ENCODE results near the gene LRIT3.

The LRIT3 gene, protein sequence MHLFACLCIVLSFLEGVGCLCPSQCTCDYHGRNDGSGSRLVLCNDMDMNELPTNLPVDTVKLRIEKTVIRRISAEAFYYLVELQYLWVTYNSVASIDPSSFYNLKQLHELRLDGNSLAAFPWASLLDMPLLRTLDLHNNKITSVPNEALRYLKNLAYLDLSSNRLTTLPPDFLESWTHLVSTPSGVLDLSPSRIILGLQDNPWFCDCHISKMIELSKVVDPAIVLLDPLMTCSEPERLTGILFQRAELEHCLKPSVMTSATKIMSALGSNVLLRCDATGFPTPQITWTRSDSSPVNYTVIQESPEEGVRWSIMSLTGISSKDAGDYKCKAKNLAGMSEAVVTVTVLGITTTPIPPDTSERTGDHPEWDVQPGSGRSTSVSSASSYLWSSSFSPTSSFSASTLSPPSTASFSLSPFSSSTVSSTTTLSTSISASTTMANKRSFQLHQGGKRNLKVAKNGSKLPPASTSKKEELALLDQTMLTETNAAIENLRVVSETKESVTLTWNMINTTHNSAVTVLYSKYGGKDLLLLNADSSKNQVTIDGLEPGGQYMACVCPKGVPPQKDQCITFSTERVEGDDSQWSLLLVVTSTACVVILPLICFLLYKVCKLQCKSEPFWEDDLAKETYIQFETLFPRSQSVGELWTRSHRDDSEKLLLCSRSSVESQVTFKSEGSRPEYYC

DNA sequence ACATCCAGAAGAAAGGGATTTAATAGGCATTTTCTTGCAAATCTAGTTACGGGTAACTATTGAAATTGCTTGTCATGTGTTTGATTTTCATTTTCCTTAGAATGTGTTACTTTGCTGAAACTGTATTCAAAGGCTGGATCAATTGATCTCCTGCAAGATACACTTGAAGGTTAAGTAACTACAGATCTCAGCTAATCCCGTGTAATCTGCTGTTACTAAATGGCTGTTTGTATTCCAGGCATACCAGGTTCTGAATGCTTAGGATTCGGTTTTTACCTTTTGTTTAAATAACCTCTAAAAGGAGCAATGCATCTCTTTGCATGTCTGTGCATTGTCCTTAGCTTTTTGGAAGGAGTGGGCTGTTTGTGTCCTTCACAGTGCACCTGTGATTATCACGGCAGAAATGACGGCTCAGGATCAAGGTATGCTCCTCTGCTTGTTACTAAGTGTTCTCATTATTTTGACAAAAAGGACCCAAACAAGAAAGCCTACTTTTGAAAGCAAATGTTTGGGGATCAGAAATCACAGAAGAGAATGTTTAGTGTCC, at the start of gene LRIT3:
LRIT3 (plus strand) TSS at position 212 of the 547 bp plus-strand sequence; CDS start at position 307, 95 bp downstream.
- DNase-seq, result no peak

DNA sequence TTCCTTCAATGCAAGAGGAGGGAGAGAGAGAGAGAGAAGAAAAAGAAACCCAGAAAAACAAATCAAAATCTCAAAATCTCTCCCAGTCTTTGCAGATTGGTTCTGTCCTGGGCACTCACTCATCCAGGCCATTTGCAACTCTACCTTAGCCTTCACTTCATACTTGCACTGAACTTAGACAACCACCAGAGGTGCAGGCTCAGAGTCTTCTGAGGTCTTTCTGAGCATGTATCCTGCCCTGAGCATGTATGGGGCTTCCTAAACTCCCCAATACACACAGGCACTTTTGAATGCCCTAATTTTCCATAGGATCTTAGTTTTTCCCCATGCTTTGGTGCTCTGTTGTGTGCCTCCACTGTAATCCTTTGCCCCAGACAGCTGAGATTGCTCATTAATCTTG, 49.0 kb upstream of the LRIT3 start:
- no peak for DNase-seq

DNA sequence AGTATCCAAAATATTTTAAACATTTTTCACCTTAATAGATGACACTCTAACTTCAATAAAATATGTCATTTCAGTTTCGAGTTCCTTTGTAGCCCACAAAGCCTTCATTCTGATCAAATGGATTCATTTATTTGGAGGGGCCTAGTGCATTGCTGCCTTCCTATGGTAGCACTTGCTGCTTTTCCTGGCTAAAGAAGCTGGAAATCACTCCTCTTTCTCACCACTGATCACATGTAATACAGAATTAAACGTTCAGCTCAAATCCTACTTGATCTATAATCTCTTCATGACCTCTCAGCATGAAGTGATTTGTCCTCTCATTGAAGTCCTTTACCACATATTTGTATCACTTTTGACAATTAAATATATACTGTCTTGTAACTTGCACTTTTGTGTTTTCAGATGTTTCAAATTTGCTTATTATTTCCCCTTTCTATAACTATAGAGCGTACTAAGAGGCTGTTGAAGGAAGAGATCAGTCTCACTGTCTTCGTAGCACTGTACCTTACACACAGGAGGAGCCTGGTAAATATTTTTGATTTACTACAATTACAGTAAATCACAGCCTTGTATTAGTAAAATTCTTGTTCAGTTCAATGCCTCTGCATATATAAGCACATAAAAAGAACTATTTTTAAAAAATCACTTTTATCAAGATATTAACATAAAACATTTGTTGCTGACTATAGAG, 46.7 kb upstream of the LRIT3 start:
- DNase-seq, result no peak

DNA sequence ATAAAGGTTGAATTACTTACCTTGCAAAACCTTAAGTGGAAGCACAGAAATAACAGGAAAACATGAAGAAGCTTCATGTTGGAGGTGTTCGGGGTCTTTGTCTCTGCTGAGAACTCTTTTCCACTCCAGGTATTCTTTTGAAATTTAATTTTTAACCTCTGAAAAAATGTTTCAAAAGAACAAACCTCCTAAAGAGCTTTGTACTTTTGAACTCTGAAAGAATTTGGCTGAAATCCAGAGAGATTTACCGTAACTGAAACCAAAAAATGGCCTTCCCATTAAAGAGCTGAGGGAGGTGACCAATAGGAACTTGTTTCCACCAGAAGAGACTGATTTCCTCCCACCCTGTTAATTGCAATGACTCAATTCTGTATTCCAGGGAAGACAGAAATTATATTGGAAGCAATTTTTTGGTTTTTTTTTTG, 46.0 kb upstream of the LRIT3 start, which contains the start of gene CFI:
CFI (minus strand) TSS at position 105 of the 425 bp plus-strand sequence; CDS start at position 77, 28 bp downstream.
- no peak for DNase-seq

DNA sequence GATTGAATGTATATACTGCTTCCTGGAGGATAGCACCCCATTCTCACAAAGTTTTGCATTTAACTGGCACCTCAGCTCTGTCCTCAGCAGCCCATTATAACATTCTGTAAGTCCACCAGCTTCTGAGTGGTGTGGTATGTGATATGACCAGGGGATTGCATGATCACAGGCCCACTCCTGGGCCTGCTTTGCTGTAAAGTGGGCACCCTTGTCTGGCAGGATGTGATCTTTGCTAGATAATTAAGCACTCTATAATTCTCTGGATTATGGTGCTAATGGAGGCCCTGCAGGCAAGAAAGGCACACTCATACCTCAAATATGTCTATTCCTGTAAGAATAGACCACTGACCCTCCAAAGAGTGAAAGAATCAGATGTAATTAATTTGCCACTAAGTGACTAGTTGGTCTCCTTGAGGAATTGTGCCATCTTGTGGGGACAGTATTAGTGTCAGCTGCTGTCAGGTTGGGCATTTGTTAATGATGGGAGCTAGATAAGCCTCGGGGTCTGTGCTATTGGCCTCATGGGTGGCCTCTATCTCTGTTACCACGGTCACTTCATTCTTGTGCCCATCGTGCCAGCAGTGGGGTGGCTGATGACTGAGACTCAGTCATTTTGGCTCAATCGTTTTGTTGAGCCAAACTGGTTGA, 43.9 kb upstream of the LRIT3 start:
- DNase-seq, result peak; percentile 4

DNA sequence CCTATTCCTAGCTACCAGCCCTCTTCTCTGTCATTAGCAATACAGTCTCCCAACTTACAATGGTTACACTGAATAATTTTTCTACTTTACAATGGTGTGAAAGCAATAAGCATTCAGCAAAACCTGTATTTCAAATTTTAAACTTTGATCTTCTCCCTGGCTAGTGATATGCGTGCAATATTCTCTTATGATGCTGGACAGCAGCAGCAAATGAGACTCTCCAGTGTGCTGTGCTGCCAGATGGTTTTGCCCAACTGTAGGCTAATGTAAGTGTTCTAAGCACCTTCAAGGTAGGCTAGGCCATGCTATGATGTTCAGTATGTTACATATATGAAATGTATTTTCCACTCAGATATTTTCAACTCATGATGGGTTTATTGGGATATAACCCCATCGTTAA, 38.3 kb upstream of the LRIT3 start:
- no peak for DNase-seq

DNA sequence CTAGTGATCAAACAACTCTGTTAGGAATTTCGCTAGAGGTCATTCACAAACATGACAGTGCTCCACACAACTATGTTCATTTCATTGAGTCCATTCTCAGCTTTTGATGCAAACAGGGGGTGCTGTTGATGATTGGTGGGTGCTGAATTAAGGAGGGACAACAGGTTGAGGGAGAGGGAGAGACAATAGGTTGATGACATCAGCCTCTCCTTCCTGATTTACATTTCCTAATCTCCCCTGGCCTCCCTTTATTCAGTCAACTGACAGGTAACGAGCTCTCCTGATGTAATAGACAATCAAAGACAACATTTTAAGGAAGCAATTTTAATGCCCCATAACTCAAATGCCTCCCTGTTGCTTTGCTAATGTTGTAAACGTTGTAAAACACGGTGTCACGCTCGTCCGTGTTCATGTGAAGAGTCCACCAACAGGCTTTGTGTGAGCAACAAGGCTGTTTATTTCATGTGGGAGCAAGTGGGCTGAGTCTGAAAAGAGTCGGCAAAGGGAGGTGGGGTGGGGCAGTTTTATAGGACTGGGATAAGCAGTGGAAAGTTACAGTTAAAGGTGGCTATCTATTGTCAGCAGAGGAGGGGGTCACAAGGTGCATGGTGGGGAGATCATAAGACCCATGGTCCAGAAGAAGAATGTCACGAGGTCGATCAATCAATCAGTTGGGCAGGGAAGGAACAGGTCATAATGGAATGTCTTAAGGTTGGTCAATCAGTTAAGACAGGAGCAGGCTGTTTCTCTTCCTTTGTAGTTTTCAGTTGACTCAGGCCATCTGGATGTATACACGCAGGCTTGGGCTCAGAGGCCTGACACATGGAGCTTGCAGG, 37.1 kb upstream of the LRIT3 start:
- DNase-seq, result no peak

DNA sequence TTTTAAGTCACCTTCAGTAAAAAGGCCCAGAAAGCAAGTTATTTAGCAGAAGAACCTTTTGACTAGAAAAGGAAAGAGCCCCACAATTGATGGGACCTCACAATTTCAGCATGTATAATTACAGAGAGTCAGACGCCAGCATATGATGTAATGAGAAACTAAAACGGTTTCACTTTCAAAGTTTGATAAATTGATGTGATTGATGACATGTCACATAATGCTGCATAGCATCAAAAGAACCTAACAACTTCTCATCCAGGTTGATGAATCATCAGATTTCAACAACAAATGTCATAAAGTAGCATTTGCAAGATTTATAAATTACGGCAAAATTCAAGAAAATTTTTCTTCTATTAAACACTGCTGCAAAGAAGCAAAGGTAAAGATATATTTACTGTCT, 36.2 kb upstream of the LRIT3 start:
- no peak for DNase-seq

DNA sequence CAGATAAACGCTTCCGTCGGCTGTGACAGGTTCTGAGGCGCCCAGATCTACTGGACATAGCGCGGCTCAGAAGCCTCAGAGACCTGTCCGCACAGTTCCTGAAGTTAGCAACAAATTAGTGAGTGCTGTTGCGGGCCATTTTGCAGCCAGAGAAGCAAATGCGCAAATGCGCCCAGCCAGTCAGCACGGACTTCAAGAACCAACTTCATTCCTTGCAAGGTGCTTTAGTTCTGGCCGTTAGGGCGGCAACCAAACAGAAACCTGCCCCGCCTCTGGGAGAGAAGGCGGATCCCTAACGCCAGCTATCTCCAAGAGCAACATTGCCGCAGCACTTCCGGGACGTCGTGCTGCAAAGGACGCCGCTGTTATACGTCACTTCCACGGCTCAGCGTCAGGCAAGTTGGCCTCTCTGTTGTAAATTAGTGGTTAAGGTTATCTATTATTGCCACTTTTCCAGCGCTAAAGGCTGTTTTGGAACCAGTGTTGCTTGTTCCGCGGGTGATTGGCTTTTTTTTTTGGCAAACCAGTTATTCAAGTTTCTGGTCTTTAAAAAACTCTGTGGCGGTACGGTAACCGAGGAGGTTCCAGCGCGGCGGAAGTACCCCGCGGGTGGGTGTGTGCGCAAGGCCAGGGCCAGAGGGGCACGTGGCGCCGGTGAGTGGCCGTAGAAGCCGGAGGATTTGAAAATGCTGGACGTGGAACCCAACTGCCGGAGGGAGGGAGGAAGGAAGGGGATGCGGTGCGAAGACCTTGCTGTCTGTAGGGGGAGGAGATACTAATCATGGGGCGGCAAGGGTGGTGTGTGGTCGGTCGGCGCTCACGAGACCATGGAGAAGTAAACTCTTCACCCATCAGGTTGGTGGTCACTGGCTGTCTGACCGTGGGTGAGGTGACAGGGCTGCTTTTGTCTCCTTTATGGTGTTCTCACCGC, 32.5 kb upstream of the LRIT3 start, which contains the start of gene GAR1:
GAR1 (plus strand) TSS at position 612 of the 931 bp plus-strand sequence. CDS start 403 bp downstream, outside the sequence.
- peak; percentile 59 for DNase-seq

DNA sequence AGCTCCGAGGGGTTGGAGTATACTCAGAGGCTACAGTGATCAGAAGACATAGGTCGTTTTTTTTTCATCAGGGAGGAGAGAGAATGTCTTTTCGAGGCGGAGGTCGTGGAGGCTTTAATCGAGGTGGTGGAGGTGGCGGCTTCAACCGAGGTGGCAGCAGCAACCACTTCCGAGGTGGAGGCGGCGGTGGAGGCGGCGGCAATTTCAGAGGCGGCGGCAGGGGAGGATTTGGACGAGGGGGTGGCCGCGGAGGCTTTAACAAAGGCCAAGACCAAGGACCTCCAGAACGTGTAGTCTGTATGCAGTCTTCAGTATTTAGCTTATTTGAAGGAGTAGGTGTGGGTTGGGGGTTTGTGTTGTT, 31.8 kb upstream of the LRIT3 start:
- no peak for DNase-seq

DNA sequence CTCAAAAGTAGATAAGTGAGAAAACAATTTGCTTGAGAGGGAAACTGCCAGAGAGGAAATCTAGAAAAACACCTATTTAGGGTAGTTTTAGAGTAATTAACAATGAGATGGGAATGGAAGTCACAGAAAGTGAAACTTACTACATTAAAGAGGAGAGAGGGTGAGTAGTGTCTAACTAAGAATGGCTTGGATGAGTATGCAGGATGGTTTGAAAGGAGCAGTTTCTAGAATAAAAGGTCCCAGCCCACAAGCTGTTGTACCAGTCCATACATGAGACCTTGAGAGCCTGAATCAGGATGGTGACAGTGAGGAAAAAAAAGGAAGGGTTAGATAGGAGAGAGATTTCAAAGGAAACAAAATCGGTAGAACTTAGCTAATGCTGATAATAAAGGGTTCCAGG, 31.0 kb upstream of the LRIT3 start:
- DNase-seq, result no peak

DNA sequence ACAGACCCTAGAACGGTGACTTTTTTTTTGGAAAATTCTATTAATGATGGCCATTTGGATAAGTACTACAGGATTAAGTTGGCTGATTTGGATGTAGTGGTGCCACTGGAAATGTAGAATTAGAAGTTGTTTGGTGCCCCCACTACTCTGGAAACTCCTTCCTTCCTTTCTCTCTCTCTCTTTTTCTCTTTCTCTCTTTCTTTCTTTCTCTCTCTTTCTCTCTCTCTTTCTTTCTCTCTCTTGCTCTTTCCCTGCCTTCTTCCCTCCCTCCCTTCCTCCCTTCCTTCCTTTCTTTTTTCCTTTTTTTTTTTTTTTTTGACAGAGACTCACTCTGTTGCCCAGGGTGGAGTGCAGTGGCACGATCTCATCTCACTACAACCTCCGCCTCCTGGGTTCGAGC, 29.6 kb upstream of the LRIT3 start:
- no peak for DNase-seq

DNA sequence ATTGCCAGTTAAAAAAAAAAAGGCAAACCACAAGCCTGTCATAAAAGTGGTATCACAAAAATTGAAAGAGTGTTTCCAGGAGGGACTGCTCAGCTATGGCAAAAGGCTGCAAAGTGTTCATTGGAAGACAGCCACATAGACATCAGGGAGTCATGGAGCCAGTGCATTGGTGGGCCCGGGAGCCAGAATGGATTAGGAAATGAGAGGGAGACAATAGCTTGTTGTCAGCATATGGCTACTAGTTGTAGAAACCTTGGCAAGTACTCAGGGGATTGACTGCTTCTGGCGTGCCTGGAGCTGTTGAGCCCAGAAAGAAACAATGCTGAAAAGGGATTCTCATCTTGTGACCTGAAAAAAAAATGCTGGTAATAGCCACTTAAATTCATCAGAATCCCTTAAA, 27.3 kb upstream of the LRIT3 start:
- no peak for DNase-seq

DNA sequence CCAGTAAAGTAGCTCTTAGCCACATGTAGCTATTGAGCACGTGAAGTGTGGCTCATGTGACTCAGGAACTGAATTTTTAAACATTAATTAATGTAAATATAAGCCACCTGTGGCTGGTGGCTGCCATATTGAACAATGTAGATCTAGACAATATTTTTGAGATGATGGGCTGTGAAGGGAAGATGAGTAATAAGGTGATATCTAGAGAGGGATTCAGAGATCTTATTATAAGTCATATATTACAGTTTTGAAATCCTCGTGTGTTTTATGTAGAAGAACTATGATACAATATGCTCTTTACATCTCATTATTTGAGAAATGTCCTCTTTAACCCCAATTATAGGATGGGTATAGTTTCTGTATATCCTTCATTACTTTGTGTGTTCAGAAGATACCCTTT, 26.7 kb upstream of the LRIT3 start:
- no peak for DNase-seq

DNA sequence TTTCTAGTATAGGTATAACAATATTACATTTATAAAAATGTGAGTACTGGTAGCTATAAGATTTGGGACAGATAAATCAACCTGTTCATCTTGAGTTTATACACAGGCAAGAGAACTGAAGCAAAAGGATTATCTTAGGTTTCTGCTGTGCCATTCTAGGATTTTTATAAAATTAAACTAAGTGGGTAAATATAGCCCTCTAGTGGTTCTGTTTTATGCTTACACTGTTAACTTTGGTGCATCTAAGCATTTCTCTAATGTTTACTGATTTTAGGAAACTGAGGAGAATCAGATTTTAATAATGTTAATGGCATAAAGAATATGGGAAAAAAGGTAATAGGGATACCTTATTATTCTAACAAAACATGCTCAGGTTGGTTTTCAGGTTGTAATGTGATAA, 21.2 kb upstream of the LRIT3 start:
- DNase-seq, result peak; percentile 3

DNA sequence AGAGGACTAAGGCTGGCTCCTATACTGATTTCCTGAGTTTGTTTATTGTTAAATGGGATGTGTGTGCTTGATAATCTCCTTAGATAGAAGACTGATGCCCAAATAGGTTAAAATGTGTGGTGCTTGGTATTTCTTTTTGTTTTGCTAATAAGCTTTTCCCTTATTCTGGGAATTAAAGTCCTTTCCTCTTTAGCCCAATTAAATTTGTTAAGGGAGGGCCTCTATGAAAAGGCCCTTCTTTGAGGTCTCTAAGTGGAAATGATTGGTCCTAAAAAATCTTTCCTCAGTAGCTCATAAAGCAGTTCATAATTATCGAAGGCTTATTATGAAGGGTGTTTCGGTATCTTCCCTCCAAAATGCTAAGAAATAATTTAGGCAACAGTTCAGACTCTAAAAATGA, 20.2 kb upstream of the LRIT3 start, which contains the start of gene RRH:
RRH (plus strand) TSS at position 301 of the 400 bp plus-strand sequence; CDS start at position 357, 56 bp downstream.
- DNase-seq, result no peak

DNA sequence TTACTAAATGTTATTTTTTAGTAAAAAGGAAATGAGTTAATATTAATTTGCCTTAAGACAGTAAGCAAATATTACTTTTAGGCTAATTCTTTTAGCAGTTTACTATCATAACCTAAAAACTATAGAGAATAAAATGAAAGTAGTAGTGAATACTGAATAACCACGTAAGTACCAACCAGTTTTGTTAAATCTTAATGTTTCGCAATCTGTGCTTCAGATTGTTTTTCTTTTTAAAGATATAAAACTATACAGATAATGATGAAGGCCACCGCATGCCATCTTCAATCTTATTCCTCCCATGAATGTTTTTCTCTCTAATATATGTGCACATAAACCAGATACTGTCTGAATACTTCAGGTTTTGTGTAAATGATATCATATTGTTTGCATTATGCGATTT, 14.2 kb upstream of the LRIT3 start:
- no peak for DNase-seq

DNA sequence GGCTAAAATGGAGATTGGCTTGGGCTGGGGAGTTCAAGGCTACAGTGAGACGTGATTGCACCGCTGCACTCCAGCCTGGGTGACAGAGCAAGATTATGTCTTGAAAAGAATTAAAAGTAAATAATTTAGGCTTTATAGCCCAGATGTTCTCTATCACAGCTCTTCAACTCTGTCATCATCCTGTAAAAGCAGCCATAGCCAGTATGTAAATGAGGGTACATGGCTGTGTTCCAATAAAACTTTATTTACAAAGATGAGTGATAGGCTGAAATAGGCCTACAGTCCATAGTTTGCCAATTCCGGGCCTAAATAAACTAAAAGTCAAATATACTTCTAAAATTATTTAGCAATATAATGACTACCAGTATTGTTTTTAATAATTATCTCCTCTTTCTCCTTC, 10.9 kb upstream of the LRIT3 start:
- no peak for DNase-seq

DNA sequence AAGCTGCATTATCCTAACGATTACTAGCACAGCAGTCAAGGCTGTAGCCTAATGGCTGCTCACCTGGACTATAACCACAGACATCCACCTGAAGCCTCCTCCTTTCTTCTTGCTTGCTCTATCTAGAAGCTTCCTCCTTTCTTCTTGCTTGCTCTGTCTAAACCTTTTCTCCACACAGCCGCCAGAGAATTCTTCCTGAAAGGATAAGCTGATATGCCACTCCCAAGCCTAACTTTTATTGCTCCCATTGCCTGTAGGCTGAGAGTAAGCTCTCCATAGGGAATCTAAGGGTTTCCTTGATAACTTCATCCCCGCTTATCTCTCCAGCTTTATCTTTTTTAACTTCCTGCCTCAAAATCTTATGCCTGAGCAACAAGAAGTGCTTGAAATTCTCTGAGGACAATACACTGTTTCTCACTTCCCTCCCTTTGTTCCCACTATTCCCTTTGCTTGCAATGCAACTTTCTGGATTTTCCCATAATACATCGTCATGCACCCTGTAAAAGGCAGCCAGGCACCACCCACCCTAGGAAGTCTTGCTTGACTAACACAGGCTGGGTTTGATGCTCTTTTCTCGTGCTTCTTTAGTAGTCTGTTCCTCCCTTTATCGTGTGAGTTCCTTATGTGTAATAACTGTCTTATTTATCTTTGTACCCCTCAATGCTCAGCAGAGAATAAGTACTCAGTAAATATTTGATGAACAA, 1.4 kb upstream of the LRIT3 start:
- no peak for DNase-seq

DNA sequence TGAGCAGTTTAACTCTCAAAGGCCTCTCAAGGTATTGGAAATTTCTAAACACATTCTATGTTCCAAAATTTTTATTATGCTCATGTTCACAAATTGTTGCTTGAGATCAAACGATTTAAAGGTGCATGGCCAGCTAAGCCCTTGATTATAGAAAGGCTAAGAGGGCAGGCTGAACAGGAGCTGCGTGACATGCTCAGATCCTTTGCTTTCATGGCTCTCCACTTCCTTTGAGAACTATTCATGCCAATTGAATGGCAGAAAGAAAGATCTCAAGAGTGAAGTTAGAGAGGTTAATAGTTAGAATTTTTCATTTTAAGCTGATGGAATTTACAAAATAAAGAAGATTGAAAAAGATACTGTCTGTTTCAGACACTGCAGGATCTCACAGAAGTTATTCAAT, 594 bp downstream of the LRIT3 start:
- no peak for DNase-seq
